HCT116 (cell line): ENCODE results near the gene METTL1. TPM values are rescaled to one million over a fixed set of nuclear protein-coding genes. Genes with fewer than 3 reads are reported as not detected.

Source experiments
- ATAC-seq: fragments of 200-7000 bp; cut with Tn5 transposase; 2 replicates; pipeline ENCODE4 v1.9.1; 2020; ENCODE audit warnings: mild to moderate bottlenecking, moderate library complexity
- BruUV-seq: library from RNA; stranded (reverse); fragments of 400-500 nt; replicated peaks from 2 replicates; lab custom pipeline; 2021; lab: Mats Ljungman, UMichigan
- CTCF ChIA-PET: fragments of 300-600 bp; sonication (Branson Sonifier 250); formaldehyde crosslinking; loops from one replicate; lab custom pipeline; 2021; ENCODE audit warnings: antibody characterized with exemption; lab: Charles Lee
- POLR2A ChIA-PET: fragments of 300-600, 350-600 bp; sonication (Branson Sonifier 250); formaldehyde crosslinking; loops from one replicate; lab custom pipeline; 2021; ENCODE audit warnings: antibody characterized with exemption; lab: Charles Lee
- RAD21 ChIA-PET, 2 experiments: fragments of 300-600 bp; sonication (Branson Sonifier 250); formaldehyde crosslinking; loops; one replicate each; lab custom pipeline; 2023; ENCODE audit warnings: low total read pairs in 2 of 2; ENCODE audit not compliant: uncharacterized antibody in 2 of 2, unreplicated experiment in 2 of 2, low non-redundant PET in 1 of 2; lab: Charles Lee
- DNase-seq: peaks from one replicate; pipeline ENCODE4 v3.0.0-alpha.2; 2010; ENCODE audit warnings: low read depth, low spot score
- H2AFZ ChIP-seq: fragments of 200-600 bp; shearing (Covaris generic), sonication (generic); 2 replicates; pipeline ENCODE4 v1.6.1; 2017; ENCODE audit warnings: low read depth, mixed run types, mixed read lengths, antibody characterized with exemption, low read length; ENCODE audit not compliant: poor library complexity, severe bottlenecking
- H3K27ac ChIP-seq: 2 replicates; pipeline ENCODE4 v1.5.1; 2012; ENCODE audit warnings: low read depth, low read length
- H3K27me3 ChIP-seq: fragments of 200-600 bp; sonication (generic); 2 replicates; pipeline ENCODE4 v1.6.1; 2016; ENCODE audit warnings: mixed run types, low read length, mixed read lengths; ENCODE audit not compliant: insufficient read depth
- H3K36me3 ChIP-seq, 2 experiments: fragments of 200-500 bp in 1 of 2; fragments of 200-600 bp in 1 of 2; sonication (Bioruptor generic) in 1 of 2; sonication (generic) in 1 of 2; 2 replicates each; pipeline versions ENCODE4 v1.5.1 to v1.6.1; 2014 to 2016; ENCODE audit warnings: low read length in 2 of 2, inconsistent platforms in 1 of 2, mixed read lengths in 1 of 2, mixed run types in 1 of 2; ENCODE audit not compliant: insufficient read depth in 2 of 2, control insufficient read depth in 1 of 2
- H3K4me1 ChIP-seq, 2 experiments: fragments of 200-600 bp in 1 of 2; sonication (generic) in 1 of 2; 2 replicates each; pipeline versions ENCODE4 v1.5.1 to v1.6.1; 2012 to 2017; ENCODE audit warnings: low read length in 2 of 2, inconsistent platforms in 1 of 2, mild to moderate bottlenecking in 1 of 2, mixed read lengths in 1 of 2, mixed run types in 1 of 2, moderate library complexity in 1 of 2; ENCODE audit not compliant: insufficient read depth in 2 of 2, control insufficient read depth in 1 of 2
- H3K4me2 ChIP-seq: fragments of 200-600 bp; sonication (generic); 2 replicates; pipeline ENCODE4 v1.6.1; 2017; ENCODE audit warnings: mixed run types, low read length, mixed read lengths
- H3K4me3 ChIP-seq, 2 experiments: fragments of 200-600 bp in 1 of 2; sonication (generic) in 1 of 2; replicated peaks in 1 of 2; 2 replicates each; pipeline ENCODE4 v1.5.1; 2011 to 2016; ENCODE audit warnings: low read length in 2 of 2, control low read depth in 1 of 2, low read depth in 1 of 2, mild to moderate bottlenecking in 1 of 2, mixed read lengths in 1 of 2, mixed run types in 1 of 2
- H3K79me2 ChIP-seq: fragments of 200-600 bp; sonication (generic); 2 replicates; pipeline ENCODE4 v1.6.1; 2017; ENCODE audit warnings: mild to moderate bottlenecking, mixed run types, low read length, moderate library complexity, mixed read lengths; ENCODE audit not compliant: insufficient read depth
- H3K9ac ChIP-seq: fragments of 200-600 bp; sonication (generic); 2 replicates; pipeline ENCODE4 v1.6.1; 2016; ENCODE audit warnings: low read length, mixed read lengths
- H3K9me2 ChIP-seq: fragments of 200-600 bp; sonication (generic), shearing (Covaris generic); 2 replicates; pipeline ENCODE4 v1.6.1; 2017; ENCODE audit warnings: mixed run types, mild to moderate bottlenecking, moderate library complexity; ENCODE audit not compliant: insufficient read depth
- H3K9me3 ChIP-seq, 2 experiments: fragments of 200-500 bp in 1 of 2; fragments of 200-600 bp in 1 of 2; sonication (Bioruptor generic) in 1 of 2; sonication (generic) in 1 of 2; 2 replicates each; pipeline ENCODE4 v1.6.1; 2014 to 2017; ENCODE audit warnings: low read length in 2 of 2, mixed read lengths in 2 of 2, inconsistent platforms in 1 of 2, low read depth in 1 of 2, mild to moderate bottlenecking in 1 of 2, mixed run types in 1 of 2, moderate library complexity in 1 of 2; ENCODE audit not compliant: control insufficient read depth in 1 of 2, insufficient read depth in 1 of 2
- H4K20me1 ChIP-seq: fragments of 200-600 bp; sonication (generic), shearing (Covaris generic); 2 replicates; pipeline ENCODE4 v1.6.1; 2017; ENCODE audit warnings: mixed run types, mild to moderate bottlenecking, moderate library complexity; ENCODE audit not compliant: insufficient read depth
- ATF3 ChIP-seq: IDR thresholded peaks from 2 replicates; pipeline ENCODE4 v1.6.1; 2012
- CBX3 ChIP-seq: IDR thresholded peaks from 2 replicates; pipeline ENCODE4 v1.6.1; 2012; ENCODE audit warnings: low read depth
- CEBPB ChIP-seq: IDR thresholded peaks from 2 replicates; pipeline ENCODE4 v1.6.1; 2012; ENCODE audit warnings: low read depth
- EGR1 ChIP-seq: IDR thresholded peaks from 2 replicates; pipeline ENCODE4 v1.6.1; 2012; ENCODE audit warnings: low read depth
- ELF1 ChIP-seq: IDR thresholded peaks from 2 replicates; pipeline ENCODE4 v1.6.1; 2012; ENCODE audit warnings: low read depth, borderline replicate concordance
- EZH2phosphoT487 ChIP-seq: fragments of 200-600 bp; IDR thresholded peaks from 2 replicates; pipeline ENCODE4 v1.6.1; 2018; ENCODE audit warnings: antibody characterized with exemption, borderline replicate concordance
- FOSL1 ChIP-seq: IDR thresholded peaks from 2 replicates; pipeline ENCODE4 v1.6.1; 2012; ENCODE audit warnings: low read depth
- JUND ChIP-seq: IDR thresholded peaks from 2 replicates; pipeline ENCODE4 v1.6.1; 2012
- MAX ChIP-seq: IDR thresholded peaks from 2 replicates; pipeline ENCODE4 v1.6.1; 2012
- POLR2A ChIP-seq: IDR thresholded peaks from 2 replicates; pipeline ENCODE4 v1.7.0; 2011; ENCODE audit warnings: borderline replicate concordance; ENCODE audit not compliant: insufficient read depth, insufficient read length; ENCODE audit errors: extremely low read depth
- POLR2AphosphoS5 ChIP-seq: IDR thresholded peaks from 2 replicates; pipeline ENCODE4 v1.6.1; 2011; ENCODE audit warnings: mild to moderate bottlenecking, low read depth, low read length, moderate library complexity
- REST ChIP-seq: IDR thresholded peaks from 2 replicates; pipeline ENCODE4 v1.6.1; 2012; ENCODE audit warnings: low read depth
- SIN3A ChIP-seq: IDR thresholded peaks from 2 replicates; pipeline ENCODE4 v1.6.1; 2012; ENCODE audit warnings: low read depth
- SP1 ChIP-seq: IDR thresholded peaks from 2 replicates; pipeline ENCODE4 v1.6.1; 2012; ENCODE audit warnings: low read depth
- TCF7L2 ChIP-seq: IDR thresholded peaks from 2 replicates; pipeline ENCODE4 v1.7.0; 2011; ENCODE audit warnings: borderline replicate concordance, inconsistent platforms; ENCODE audit not compliant: insufficient read depth, insufficient read length; ENCODE audit errors: extremely low read depth
- YY1 ChIP-seq: IDR thresholded peaks from 2 replicates; pipeline ENCODE4 v1.6.1; 2011; ENCODE audit warnings: low read length, low read depth, moderate library complexity, mild to moderate bottlenecking; ENCODE audit not compliant: insufficient replicate concordance; ENCODE audit errors: extremely low read depth
- ZBTB33 ChIP-seq: IDR thresholded peaks from 2 replicates; pipeline ENCODE4 v1.6.1; 2011; ENCODE audit warnings: mild to moderate bottlenecking, low read length, moderate library complexity; ENCODE audit not compliant: insufficient replicate concordance; ENCODE audit errors: extremely low read depth
- intact Hi-C: fragments of 100-400 bp; cut with micrococcal nuclease; formaldehyde crosslinking; loops from 2 replicates; pipeline ENCODE4 v1.10.0; 2022
- total RNA-seq: library from RNA; stranded (reverse); gene quantifications from one replicate; pipeline ENCODE4 v1.2.1, GENCODE V29; 2021; ENCODE audit not compliant: unreplicated experiment

METTL1 gene
- total RNA-seq, 1 experiment from 2014 or later, result 56.6 TPM

- Histone ChIP-seq H3K9me3 (no peaks in the 10 kb centered on the region), H2AFZ (no peak overlapping the region), H3K79me2 (no peaks in the 10 kb centered on the region), H3K27ac (no peak overlapping the region), H3K4me1 (peaks cover 0 to 13% of the 10 kb centered on the region in 2 experiments; a peak in 2 of 4 replicates), H3K9me2 (no peaks in the 10 kb centered on the region), H4K20me1 (no peaks in the 10 kb centered on the region), H3K36me3 (no peaks in the 10 kb centered on the region), H3K27me3 (no peaks in the 10 kb centered on the region), H3K9ac (no peak overlapping the region), H3K4me3 (no peak overlapping the region), H3K4me2 (peak overlapping the region; percentile 28)
- RAD21 ChIA-PET, result no interaction called here
- intact Hi-C loops, result no loop called here
- BruUV-seq, result no TSS peak
- ATAC-seq (peak; percentile 59), DNase-seq (peak; percentile 34)
- POLR2A ChIA-PET, result interaction anchor here (0.6 kb wide), 1 partner anchor 121 kb away, joined by 5 read pairs; no protein-coding TSS in a partner anchor
- TF ChIP-seq REST, result no peak
- no peak for TF ChIP-seq CBX3
- TF ChIP-seq FOSL1, result no peak
- TF ChIP-seq POLR2AphosphoS5, result 0 out of 2 replicates have a peak, but pooled peaks have one; percentile 21
- no peak for TF ChIP-seq MAX
- no peak for TF ChIP-seq SP1
- TF ChIP-seq ATF3, result no peak
- no peak for TF ChIP-seq SIN3A
- TF ChIP-seq POLR2A, result no peak
- no peak for TF ChIP-seq EGR1
- no peak for TF ChIP-seq ELF1
- no peak for TF ChIP-seq CEBPB
- TF ChIP-seq YY1, result no peak
- TF ChIP-seq JUND, result no peak
- peak; percentile 11 for TF ChIP-seq TCF7L2
- no peak for TF ChIP-seq ZBTB33
- TF ChIP-seq EZH2phosphoT487, result no peak
- CTCF ChIA-PET, result no interaction called here
These were observed 38.5 kb upstream of the METTL1 start for GRCh38 chr12:57810450-57810849.
